RWPE2 (cell line): ENCODE results near the gene CNTNAP2.

Source experiments
- ATAC-seq: fragments of 200-7000 bp; cut with Tn5 transposase; 3 replicates; pipeline ENCODE4 v1.9.1; 2021; ENCODE audit warnings: low read depth
- DNase-seq: peaks from one replicate; pipeline ENCODE4 v3.0.0-alpha.2; 2020; ENCODE audit warnings: low spot score
- H3K27ac ChIP-seq: fragments of 450-650 bp; 2 replicates; pipeline ENCODE4 v1.5.1; 2017; ENCODE audit warnings: mild to moderate bottlenecking; ENCODE audit not compliant: poor library complexity, severe bottlenecking
- H3K27me3 ChIP-seq: fragments of 250-450 bp; sonication (Bioruptor Pico); 2 replicates; pipeline ENCODE4 v1.5.1; 2021; ENCODE audit warnings: mild to moderate bottlenecking, moderate library complexity; ENCODE audit not compliant: insufficient read depth, poor library complexity, severe bottlenecking
- H3K36me3 ChIP-seq: fragments of 250-450 bp; sonication (Bioruptor Pico); 2 replicates; pipeline ENCODE4 v1.5.1; 2020; ENCODE audit warnings: low read depth, mild to moderate bottlenecking, moderate library complexity
- H3K4me1 ChIP-seq: fragments of 250-450 bp; sonication (Bioruptor Pico); 2 replicates; pipeline ENCODE4 v1.5.1; 2021; ENCODE audit warnings: mild to moderate bottlenecking, moderate library complexity; ENCODE audit not compliant: insufficient read depth, poor library complexity, severe bottlenecking
- H3K4me3 ChIP-seq: fragments of 250-450 bp; sonication (Bioruptor Pico); 2 replicates; pipeline ENCODE4 v1.5.1; 2021; ENCODE audit warnings: mild to moderate bottlenecking, moderate library complexity; ENCODE audit not compliant: severe bottlenecking
- H3K9me3 ChIP-seq: fragments of 250-450 bp; sonication (Bioruptor Pico); 2 replicates; pipeline ENCODE4 v1.5.1; 2021; ENCODE audit warnings: mild to moderate bottlenecking, moderate library complexity; ENCODE audit not compliant: severe bottlenecking
- CTCF ChIP-seq: fragments of 450-650 bp; IDR thresholded peaks from one replicate; pipeline ENCODE4 v1.5.1; 2017; ENCODE audit warnings: mild to moderate bottlenecking, moderate library complexity; ENCODE audit not compliant: poor library complexity, severe bottlenecking

Gene CNTNAP2

GRCh38 chr7:148394582-148394981, 2278.0 kb downstream of the CNTNAP2 start:
- no peak for ATAC-seq

GRCh38 chr7:148395352-148395811, 2278.8 kb downstream of the CNTNAP2 start:
- H3K36me3 ChIP-seq: no peaks in the 10 kb centered on the region
- no peak for TF ChIP-seq CTCF
- no peaks in the 10 kb centered on the region for H3K4me1 ChIP-seq

More at GRCh38 chr7:148394582-148394981, 2278.0 kb downstream of the CNTNAP2 start:
- no peak for DNase-seq
- Histone ChIP-seq H3K36me3 (no peaks in the 10 kb centered on the region), H3K27ac (no peak overlapping the region), H3K4me1 (no peaks in the 10 kb centered on the region), H3K9me3 (no peaks in the 10 kb centered on the region), H3K27me3 (peaks cover 4% of the 10 kb centered on the region), H3K4me3 (no peak overlapping the region)
- TF ChIP-seq CTCF: no peak

DNA sequence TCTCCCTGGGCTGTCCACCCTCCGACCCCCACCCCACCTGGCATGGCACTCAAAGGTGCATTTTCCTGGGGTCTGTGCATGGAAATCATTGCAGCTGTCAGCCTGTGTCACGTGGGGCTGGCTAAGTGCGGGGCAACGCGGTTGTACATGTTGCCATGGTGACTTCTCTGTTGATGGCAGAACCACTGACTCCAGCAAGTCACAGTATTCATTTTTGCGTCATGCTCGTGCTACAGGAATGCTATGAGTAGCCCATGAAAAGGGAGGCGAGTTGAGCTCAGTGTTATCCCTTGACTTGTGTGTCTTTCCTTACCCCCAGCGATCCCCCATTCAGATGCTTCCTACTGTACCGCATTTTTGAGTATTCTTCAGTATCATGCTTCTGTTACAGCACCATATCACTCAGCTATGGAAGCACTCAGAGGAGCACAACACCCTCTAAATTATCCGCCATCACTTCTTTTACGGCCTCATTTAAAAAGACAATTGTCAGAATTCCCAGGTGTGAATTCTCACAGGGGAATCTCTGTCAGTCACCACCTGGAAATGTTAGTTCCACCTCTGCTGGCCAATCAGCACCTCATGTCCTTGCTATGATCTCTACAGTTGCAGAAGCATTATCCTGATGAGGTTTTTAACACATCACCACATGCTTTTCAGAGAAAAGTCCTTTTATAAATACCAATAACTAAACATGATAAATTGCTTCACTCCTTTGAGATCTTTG, 2279.6 kb downstream of the CNTNAP2 start:
- H3K27me3 ChIP-seq: peaks cover 4% of the 10 kb centered on the region
- no peak for DNase-seq
- no peak for ATAC-seq
- no peaks in the 10 kb centered on the region for H3K36me3 ChIP-seq
- H3K4me3 ChIP-seq: no peak overlapping the region
- no peaks in the 10 kb centered on the region for H3K4me1 ChIP-seq
- H3K27ac ChIP-seq: no peak overlapping the region
- no peaks in the 10 kb centered on the region for H3K9me3 ChIP-seq
- TF ChIP-seq CTCF: no peak

More at GRCh38 chr7:148395352-148395811, 2278.8 kb downstream of the CNTNAP2 start:
- DNase-seq: no peak
- no peak overlapping the region for H3K4me3 ChIP-seq
- H3K27ac ChIP-seq: no peak overlapping the region
- H3K9me3 ChIP-seq: no peaks in the 10 kb centered on the region
- H3K27me3 ChIP-seq: peaks cover 4% of the 10 kb centered on the region
- no peak for ATAC-seq

GRCh38 chr7:148397056-148397455, 2280.5 kb downstream of the CNTNAP2 start:
- Histone ChIP-seq H3K9me3 (no peaks in the 10 kb centered on the region), H3K36me3 (no peaks in the 10 kb centered on the region), H3K4me1 (no peaks in the 10 kb centered on the region), H3K27me3 (peaks cover 4% of the 10 kb centered on the region), H3K4me3 (no peak overlapping the region), H3K27ac (no peak overlapping the region)
- no peak for ATAC-seq
- no peak for DNase-seq
- TF ChIP-seq CTCF: no peak

GRCh38 chr7:148397551-148397950, 2280.9 kb downstream of the CNTNAP2 start:
- peaks cover 4% of the 10 kb centered on the region for H3K4me1 ChIP-seq
- DNase-seq: no peak
- H3K9me3 ChIP-seq: no peaks in the 10 kb centered on the region
- no peak for ATAC-seq
- TF ChIP-seq CTCF: no peak
- H3K36me3 ChIP-seq: no peaks in the 10 kb centered on the region
- no peak overlapping the region for H3K27ac ChIP-seq
- H3K27me3 ChIP-seq: peaks cover 4% of the 10 kb centered on the region
- H3K4me3 ChIP-seq: no peak overlapping the region
